GM18526 (cell line): ENCODE data around the gene PCBP3.

Source experiments
- POLR2A ChIP-seq: IDR thresholded peaks from 3 replicates; pipeline ENCODE4 v1.6.1; 2011; ENCODE audit not compliant: insufficient read length; ENCODE audit errors: extremely low read depth

The PCBP3 gene

GRCh38 chr21:45945066-45945867 lies 301.7 kb downstream of the PCBP3 start:
- TF ChIP-seq POLR2A, result no peak

- no peak for TF ChIP-seq POLR2A
Measured at GRCh38 chr21:45945868-45946210, 302.3 kb downstream of the PCBP3 start.

GRCh38 chr21:45947296-45947695 lies 303.8 kb downstream of the PCBP3 start:
- no peak for TF ChIP-seq POLR2A

GRCh38 chr21:45947716-45948255 lies 304.3 kb downstream of the PCBP3 start:
- TF ChIP-seq POLR2A, result no peak

GRCh38 chr21:45948576-45949141 lies 305.1 kb downstream of the PCBP3 start:
- TF ChIP-seq POLR2A, result no peak

- TF ChIP-seq POLR2A, result no peak
Measured at GRCh38 chr21:45949928-45950739, 306.6 kb downstream of the PCBP3 start.

GRCh38 chr21:45950740-45951515 lies 307.4 kb downstream of the PCBP3 start:
- no peak for TF ChIP-seq POLR2A

GRCh38 chr21:45951676-45952075 lies 308.2 kb downstream of the PCBP3 start:
- TF ChIP-seq POLR2A, result no peak

- TF ChIP-seq POLR2A, result no peak
Measured at GRCh38 chr21:45952974-45953373, 309.4 kb downstream of the PCBP3 start.

- TF ChIP-seq POLR2A, result no peak
Measured at GRCh38 chr21:45954261-45954660, 310.7 kb downstream of the PCBP3 start.

GRCh38 chr21:45954921-45955320 lies 311.4 kb downstream of the PCBP3 start:
- TF ChIP-seq POLR2A, result no peak

- no peak for TF ChIP-seq POLR2A
Measured at GRCh38 chr21:45957551-45957950, 314.0 kb downstream of the PCBP3 start.

GRCh38 chr21:45957981-45958600 lies 314.6 kb downstream of the PCBP3 start:
- no peak for TF ChIP-seq POLR2A

GRCh38 chr21:45959182-45959581 lies 315.7 kb downstream of the PCBP3 start:
- TF ChIP-seq POLR2A, result no peak
